SK-N-SH (cell line): ENCODE data around the gene HERC4. TPM values are rescaled to one million over a fixed set of nuclear protein-coding genes. Genes with fewer than 3 reads are reported as not detected.

Experiments used
- CTCF ChIA-PET: fragments of 300-600, 350-600 bp; formaldehyde crosslinking; extraction: SDS; loops from one replicate; lab custom pipeline; 2021; lab: Yijun Ruan, JAX
- POLR2A ChIA-PET: fragments of 350-600 bp; sonication (Branson Sonifier 250); formaldehyde crosslinking; extraction: SDS; loops from one replicate; lab custom pipeline; 2020; ENCODE audit warnings: antibody characterized with exemption, inconsistent platforms; lab: Yijun Ruan, JAX
- DNase-seq: peaks from one replicate; pipeline ENCODE4 v3.0.0; 2012
- H2AFZ ChIP-seq: fragments of 200-600 bp; sonication (generic); 2 replicates; pipeline ENCODE4 v1.8.1; 2016; ENCODE audit warnings: antibody characterized with exemption, mild to moderate bottlenecking, low read depth
- H3F3A ChIP-seq: fragments of 200-600 bp; sonication (generic); replicated peaks from 2 replicates; pipeline ENCODE3; 2016; ENCODE audit warnings: antibody characterized with exemption, mild to moderate bottlenecking; ENCODE audit not compliant: insufficient read depth
- H3K27ac ChIP-seq, 2 experiments: fragments of 200-500 bp in 1 of 2; fragments of 200-600 bp in 1 of 2; sonication (Bioruptor generic) in 1 of 2; sonication (generic), shearing (Covaris generic) in 1 of 2; 2 replicates each; pipeline versions ENCODE4 v1.5.1 to v1.6.1; 2014 to 2016; ENCODE audit warnings: low read depth in 2 of 2, inconsistent platforms in 1 of 2, low read length in 1 of 2, mild to moderate bottlenecking in 1 of 2, mixed read lengths in 1 of 2
- H3K27me3 ChIP-seq: fragments of 200-600 bp; sonication (generic), shearing (Covaris generic); 2 replicates; pipeline ENCODE4 v1.6.1; 2016; ENCODE audit warnings: mixed run types; ENCODE audit not compliant: insufficient read depth
- H3K36me3 ChIP-seq, 2 experiments: fragments of 200-500 bp in 1 of 2; fragments of 200-600 bp in 1 of 2; sonication (Bioruptor generic) in 1 of 2; sonication (generic) in 1 of 2; replicated peaks in 1 of 2; 2 replicates each; pipeline versions ENCODE3 to v1.5.1; 2014 to 2016; ENCODE audit warnings: low read length in 1 of 2, mild to moderate bottlenecking in 1 of 2; ENCODE audit not compliant: insufficient read depth in 2 of 2, control insufficient read depth in 1 of 2
- H3K4me1 ChIP-seq, 2 experiments: fragments of 200-500 bp in 1 of 2; fragments of 200-600 bp in 1 of 2; sonication (Bioruptor generic) in 1 of 2; sonication (generic), shearing (Covaris generic) in 1 of 2; 2 replicates each; pipeline versions ENCODE4 v1.5.1 to v1.6.1; 2014 to 2016; ENCODE audit warnings: low read depth in 1 of 2, low read length in 1 of 2, mixed run types in 1 of 2; ENCODE audit not compliant: insufficient read depth in 2 of 2, control insufficient read depth in 1 of 2
- H3K4me2 ChIP-seq: fragments of 200-600 bp; sonication (generic), shearing (Covaris generic); 2 replicates; pipeline ENCODE4 v1.6.1; 2017; ENCODE audit warnings: mixed run types
- H3K4me3 ChIP-seq, 2 experiments: fragments of 200-500 bp in 1 of 2; fragments of 200-600 bp in 1 of 2; sonication (Bioruptor generic) in 1 of 2; sonication (generic), shearing (Covaris generic) in 1 of 2; 2 replicates each; pipeline versions ENCODE4 v1.5.1 to v1.8.1; 2014 to 2016; ENCODE audit warnings: low read depth in 2 of 2, inconsistent platforms in 1 of 2, low read length in 1 of 2, mild to moderate bottlenecking in 1 of 2, mixed read lengths in 1 of 2, moderate library complexity in 1 of 2
- H3K79me2 ChIP-seq: fragments of 200-600 bp; sonication (generic); 2 replicates; pipeline ENCODE4 v1.8.1; 2017; ENCODE audit warnings: mild to moderate bottlenecking; ENCODE audit not compliant: insufficient read depth
- H3K9ac ChIP-seq: fragments of 200-600 bp; sonication (generic); 2 replicates; pipeline ENCODE4 v1.6.1; 2017; ENCODE audit warnings: mixed run types
- H3K9me2 ChIP-seq: fragments of 200-600 bp; sonication (generic); 2 replicates; pipeline ENCODE4 v1.6.1; 2017; ENCODE audit warnings: mixed run types
- H3K9me3 ChIP-seq: fragments of 200-600 bp; sonication (generic); 2 replicates; pipeline ENCODE4 v1.6.1; 2017; ENCODE audit warnings: mixed run types, mild to moderate bottlenecking, moderate library complexity
- H4K20me1 ChIP-seq: fragments of 200-600 bp; sonication (generic); 2 replicates; pipeline ENCODE4 v1.6.1; 2017; ENCODE audit warnings: mild to moderate bottlenecking, mixed run types; ENCODE audit not compliant: insufficient read depth
- CHD2 ChIP-seq: fragments of 150-350 bp; IDR thresholded peaks from 2 replicates; pipeline ENCODE4 v1.6.1; 2018; ENCODE audit warnings: low read length; ENCODE audit not compliant: partially characterized antibody
- ELF1 ChIP-seq: IDR thresholded peaks from 2 replicates; pipeline ENCODE4 v1.4.0; 2012
- EP300 ChIP-seq, 2 experiments: IDR thresholded peaks; 2 replicates each; pipeline versions ENCODE4 v1.4.0 to v1.6.1; 2012; ENCODE audit warnings: borderline replicate concordance in 1 of 2, low read depth in 1 of 2, low read length in 1 of 2
- FOSL2 ChIP-seq: IDR thresholded peaks from 2 replicates; pipeline ENCODE4 v1.4.0; 2012; ENCODE audit warnings: low read depth, mild to moderate bottlenecking, moderate library complexity, borderline replicate concordance
- FOXJ3 ChIP-seq: sonication (generic); formaldehyde crosslinking; IDR thresholded peaks from 2 replicates; pipeline ENCODE4 v1.5.1; 2020; ENCODE audit warnings: mild to moderate bottlenecking, missing genetic modification reagents
- JUND ChIP-seq: IDR thresholded peaks from 2 replicates; pipeline ENCODE4 v1.4.0; 2012
- MXI1 ChIP-seq: IDR thresholded peaks from 2 replicates; pipeline ENCODE4 v1.6.1; 2012; ENCODE audit warnings: mild to moderate bottlenecking, low read depth, low read length, improper control_type of control experiment
- NFIC ChIP-seq: IDR thresholded peaks from 2 replicates; pipeline ENCODE4 v1.4.0; 2012; ENCODE audit warnings: borderline replicate concordance
- RAD21 ChIP-seq: IDR thresholded peaks from 2 replicates; pipeline ENCODE4 v1.6.1; 2012; ENCODE audit warnings: mild to moderate bottlenecking, low read length
- RXRA ChIP-seq: IDR thresholded peaks from 2 replicates; pipeline ENCODE4 v1.4.0; 2012; ENCODE audit warnings: low read depth, mild to moderate bottlenecking, borderline replicate concordance
- TCF12 ChIP-seq: IDR thresholded peaks from 2 replicates; pipeline ENCODE4 v1.4.0; 2012
- WGBS: methylation state at CpG from one replicate; pipeline ENCODE4 v1.1.6; 2017; ENCODE audit warnings: low lambda C conversion rate; 5-methylcytosine and 5-hydroxymethylcytosine counted together
- polyA plus RNA-seq, 3 experiments: library from polyadenylated mRNA; depleted of rRNA; stranded (reverse); fragments of >200 nt; gene quantifications; 2 replicates each; pipeline ENCODE4 v1.2.3, GENCODE V29; 2012
- TF ChIP-seq, protein P1 (sequence below): IDR thresholded peaks from 2 replicates; pipeline ENCODE4; 2012
- TF ChIP-seq, protein P2 (sequence below): IDR thresholded peaks from 2 replicates; pipeline ENCODE4 v1.6.1; 2012; ENCODE audit warnings: mild to moderate bottlenecking, low read depth, low read length, moderate library complexity
- TF ChIP-seq, protein P3 (sequence below): fragments of 150-350 bp; IDR thresholded peaks from 2 replicates; pipeline ENCODE4 v1.6.1; 2017; ENCODE audit warnings: antibody characterized with exemption, low read length, low read depth, borderline replicate concordance
- TF ChIP-seq, protein P4 (sequence below): IDR thresholded peaks from 2 replicates; pipeline ENCODE4 v1.4.0; 2012; ENCODE audit warnings: low read depth, borderline replicate concordance
- TF ChIP-seq, protein P5 (sequence below): fragments of 150-350 bp; IDR thresholded peaks from 2 replicates; pipeline ENCODE4 v1.6.1; 2016; ENCODE audit warnings: mild to moderate bottlenecking, low read depth, low read length

The HERC4 gene
- polyA plus RNA-seq, 1 of the 3 experiments (the other 2 are of a cell fraction): 16.2 TPM

DNA sequence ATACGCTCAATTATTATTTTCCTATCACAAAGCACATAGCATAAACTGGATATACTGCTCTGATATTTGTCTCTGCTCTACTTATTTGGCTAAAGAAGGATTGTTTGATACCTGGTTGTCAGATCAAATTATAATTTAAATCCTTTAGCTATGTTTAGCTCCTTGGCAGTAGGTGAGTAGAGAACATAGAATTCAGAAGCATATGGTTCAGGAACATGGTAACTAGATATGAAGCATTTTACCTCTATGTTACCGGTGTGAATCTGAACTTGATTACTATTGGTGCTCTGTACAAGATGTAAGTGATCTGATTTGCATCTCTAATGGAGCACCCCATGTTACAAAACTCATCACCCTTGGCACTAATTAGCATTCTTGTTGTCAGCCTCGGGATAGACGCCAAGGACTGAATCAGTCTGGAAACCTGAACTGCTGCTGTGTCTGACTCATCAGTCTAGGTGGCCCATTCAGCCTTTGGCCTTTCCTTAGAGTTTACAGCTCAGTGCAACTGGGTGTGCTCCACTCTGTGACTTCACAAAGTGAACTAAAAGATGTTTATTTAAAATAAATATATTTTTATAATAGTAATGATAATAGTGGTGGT, 21.9 kb upstream of the HERC4 start (continued):
- TF ChIP-seq MXI1 (no peak), FOXJ3 (no peak), RXRA (peak; percentile 86), NFIC (peak; percentile 98)
- TF ChIP-seq, protein P1, sequence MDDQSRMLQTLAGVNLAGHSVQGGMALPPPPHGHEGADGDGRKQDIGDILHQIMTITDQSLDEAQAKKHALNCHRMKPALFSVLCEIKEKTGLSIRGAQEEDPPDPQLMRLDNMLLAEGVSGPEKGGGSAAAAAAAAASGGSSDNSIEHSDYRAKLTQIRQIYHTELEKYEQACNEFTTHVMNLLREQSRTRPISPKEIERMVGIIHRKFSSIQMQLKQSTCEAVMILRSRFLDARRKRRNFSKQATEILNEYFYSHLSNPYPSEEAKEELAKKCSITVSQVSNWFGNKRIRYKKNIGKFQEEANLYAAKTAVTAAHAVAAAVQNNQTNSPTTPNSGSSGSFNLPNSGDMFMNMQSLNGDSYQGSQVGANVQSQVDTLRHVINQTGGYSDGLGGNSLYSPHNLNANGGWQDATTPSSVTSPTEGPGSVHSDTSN: peak; percentile 85

DNA sequence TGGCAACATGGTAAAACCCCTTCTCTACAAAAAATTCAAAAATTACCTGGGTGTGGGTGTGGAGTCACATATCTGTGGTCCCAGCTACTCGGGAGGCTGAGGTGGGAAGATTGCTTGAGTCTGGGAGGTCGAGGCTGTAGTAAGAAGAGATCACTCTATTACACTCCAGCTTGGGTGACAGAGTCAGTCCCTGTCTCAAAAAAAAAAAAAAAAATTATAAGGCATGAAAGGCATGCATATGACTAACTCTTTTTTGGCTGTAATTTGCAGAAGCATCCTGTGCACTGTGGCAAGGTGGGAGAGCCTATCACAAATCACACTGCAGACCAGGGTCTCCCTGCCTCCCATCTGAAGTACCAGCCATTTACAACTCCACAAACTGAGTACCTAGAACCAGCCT, 20.1 kb upstream of the HERC4 start:
- Histone ChIP-seq H3K9me3 (no peaks in the 10 kb centered on the region), H4K20me1 (no peaks in the 10 kb centered on the region), H3K4me1 (peaks cover 1 to 48% of the 10 kb centered on the region in 2 experiments; a peak in 3 of 4 replicates), H3K36me3 (no peaks in the 10 kb centered on the region), H3K79me2 (peaks cover 8% of the 10 kb centered on the region; the same call in 1 of the 2 replicates), H3K9ac (peak overlapping the region; percentile 50), H3K4me2 (peak overlapping the region; percentile 47; the same call in 1 of the 2 replicates), H3K27me3 (no peaks in the 10 kb centered on the region), H2AFZ (no peak overlapping the region), H3K9me2 (no peaks in the 10 kb centered on the region)
- CTCF ChIA-PET: interaction anchor here (0.6 kb wide), 1 partner anchor 60 kb away, joined by 3 read pairs; no protein-coding TSS in a partner anchor
- WGBS: 7% methylated on average over 2 of the region's 2 CpGs
- no peak for DNase-seq
- TF ChIP-seq, protein P2, sequence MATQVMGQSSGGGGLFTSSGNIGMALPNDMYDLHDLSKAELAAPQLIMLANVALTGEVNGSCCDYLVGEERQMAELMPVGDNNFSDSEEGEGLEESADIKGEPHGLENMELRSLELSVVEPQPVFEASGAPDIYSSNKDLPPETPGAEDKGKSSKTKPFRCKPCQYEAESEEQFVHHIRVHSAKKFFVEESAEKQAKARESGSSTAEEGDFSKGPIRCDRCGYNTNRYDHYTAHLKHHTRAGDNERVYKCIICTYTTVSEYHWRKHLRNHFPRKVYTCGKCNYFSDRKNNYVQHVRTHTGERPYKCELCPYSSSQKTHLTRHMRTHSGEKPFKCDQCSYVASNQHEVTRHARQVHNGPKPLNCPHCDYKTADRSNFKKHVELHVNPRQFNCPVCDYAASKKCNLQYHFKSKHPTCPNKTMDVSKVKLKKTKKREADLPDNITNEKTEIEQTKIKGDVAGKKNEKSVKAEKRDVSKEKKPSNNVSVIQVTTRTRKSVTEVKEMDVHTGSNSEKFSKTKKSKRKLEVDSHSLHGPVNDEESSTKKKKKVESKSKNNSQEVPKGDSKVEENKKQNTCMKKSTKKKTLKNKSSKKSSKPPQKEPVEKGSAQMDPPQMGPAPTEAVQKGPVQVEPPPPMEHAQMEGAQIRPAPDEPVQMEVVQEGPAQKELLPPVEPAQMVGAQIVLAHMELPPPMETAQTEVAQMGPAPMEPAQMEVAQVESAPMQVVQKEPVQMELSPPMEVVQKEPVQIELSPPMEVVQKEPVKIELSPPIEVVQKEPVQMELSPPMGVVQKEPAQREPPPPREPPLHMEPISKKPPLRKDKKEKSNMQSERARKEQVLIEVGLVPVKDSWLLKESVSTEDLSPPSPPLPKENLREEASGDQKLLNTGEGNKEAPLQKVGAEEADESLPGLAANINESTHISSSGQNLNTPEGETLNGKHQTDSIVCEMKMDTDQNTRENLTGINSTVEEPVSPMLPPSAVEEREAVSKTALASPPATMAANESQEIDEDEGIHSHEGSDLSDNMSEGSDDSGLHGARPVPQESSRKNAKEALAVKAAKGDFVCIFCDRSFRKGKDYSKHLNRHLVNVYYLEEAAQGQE: no peak
- no peak for TF ChIP-seq FOXJ3
- TF ChIP-seq NFIC: peak; percentile 88
- peak; percentile 84 for TF ChIP-seq JUND
- no peak for TF ChIP-seq CHD2
- TF ChIP-seq ELF1: no peak
- TF ChIP-seq FOSL2: peak; percentile 74; the same call in 1 of the 2 replicates
- TF ChIP-seq, protein P1: peak; percentile 71
- TF ChIP-seq EP300 (IDR thresholded peaks at IDR 0.05; ENCODE audit: borderline replicate concordance in 1 of 2, low read depth in 1 of 2, low read length in 1 of 2): peak in 1 of 2 experiments; percentile 81; a peak in 1 of 4 replicates
- peak; percentile 59; the same call in 1 of the 2 replicates for TF ChIP-seq TCF12
- TF ChIP-seq, protein P3, sequence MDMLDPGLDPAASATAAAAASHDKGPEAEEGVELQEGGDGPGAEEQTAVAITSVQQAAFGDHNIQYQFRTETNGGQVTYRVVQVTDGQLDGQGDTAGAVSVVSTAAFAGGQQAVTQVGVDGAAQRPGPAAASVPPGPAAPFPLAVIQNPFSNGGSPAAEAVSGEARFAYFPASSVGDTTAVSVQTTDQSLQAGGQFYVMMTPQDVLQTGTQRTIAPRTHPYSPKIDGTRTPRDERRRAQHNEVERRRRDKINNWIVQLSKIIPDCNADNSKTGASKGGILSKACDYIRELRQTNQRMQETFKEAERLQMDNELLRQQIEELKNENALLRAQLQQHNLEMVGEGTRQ: no peak
- TF ChIP-seq, protein P4, sequence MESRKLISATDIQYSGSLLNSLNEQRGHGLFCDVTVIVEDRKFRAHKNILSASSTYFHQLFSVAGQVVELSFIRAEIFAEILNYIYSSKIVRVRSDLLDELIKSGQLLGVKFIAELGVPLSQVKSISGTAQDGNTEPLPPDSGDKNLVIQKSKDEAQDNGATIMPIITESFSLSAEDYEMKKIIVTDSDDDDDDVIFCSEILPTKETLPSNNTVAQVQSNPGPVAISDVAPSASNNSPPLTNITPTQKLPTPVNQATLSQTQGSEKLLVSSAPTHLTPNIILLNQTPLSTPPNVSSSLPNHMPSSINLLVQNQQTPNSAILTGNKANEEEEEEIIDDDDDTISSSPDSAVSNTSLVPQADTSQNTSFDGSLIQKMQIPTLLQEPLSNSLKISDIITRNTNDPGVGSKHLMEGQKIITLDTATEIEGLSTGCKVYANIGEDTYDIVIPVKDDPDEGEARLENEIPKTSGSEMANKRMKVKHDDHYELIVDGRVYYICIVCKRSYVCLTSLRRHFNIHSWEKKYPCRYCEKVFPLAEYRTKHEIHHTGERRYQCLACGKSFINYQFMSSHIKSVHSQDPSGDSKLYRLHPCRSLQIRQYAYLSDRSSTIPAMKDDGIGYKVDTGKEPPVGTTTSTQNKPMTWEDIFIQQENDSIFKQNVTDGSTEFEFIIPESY: no peak
- TF ChIP-seq, protein P5, sequence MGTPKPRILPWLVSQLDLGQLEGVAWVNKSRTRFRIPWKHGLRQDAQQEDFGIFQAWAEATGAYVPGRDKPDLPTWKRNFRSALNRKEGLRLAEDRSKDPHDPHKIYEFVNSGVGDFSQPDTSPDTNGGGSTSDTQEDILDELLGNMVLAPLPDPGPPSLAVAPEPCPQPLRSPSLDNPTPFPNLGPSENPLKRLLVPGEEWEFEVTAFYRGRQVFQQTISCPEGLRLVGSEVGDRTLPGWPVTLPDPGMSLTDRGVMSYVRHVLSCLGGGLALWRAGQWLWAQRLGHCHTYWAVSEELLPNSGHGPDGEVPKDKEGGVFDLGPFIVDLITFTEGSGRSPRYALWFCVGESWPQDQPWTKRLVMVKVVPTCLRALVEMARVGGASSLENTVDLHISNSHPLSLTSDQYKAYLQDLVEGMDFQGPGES: no peak
- peak; percentile 32; the same call in 1 of the 2 replicates for TF ChIP-seq RXRA
- no peak for TF ChIP-seq RAD21
- TF ChIP-seq, all 33 proteins: peak for 7
- H3K4me3 ChIP-seq: peak overlapping the region in 1 of 2 experiments; percentile 20; a peak in 1 of 4 replicates
- POLR2A ChIA-PET: no interaction called here
- peaks cover 47% of the 10 kb centered on the region for H3F3A ChIP-seq
- peak overlapping the region in 1 of 2 experiments; percentile 88; a peak in 2 of 4 replicates for H3K27ac ChIP-seq
